Measurements from ENCODE around the gene ABHD12B.
"Not testable (repeated sequence)": the region's sequence is repeated elsewhere in the genome, so short reads cannot be mapped to it uniquely, and the experiment has no call there.

The ABHD12B gene

DNA sequence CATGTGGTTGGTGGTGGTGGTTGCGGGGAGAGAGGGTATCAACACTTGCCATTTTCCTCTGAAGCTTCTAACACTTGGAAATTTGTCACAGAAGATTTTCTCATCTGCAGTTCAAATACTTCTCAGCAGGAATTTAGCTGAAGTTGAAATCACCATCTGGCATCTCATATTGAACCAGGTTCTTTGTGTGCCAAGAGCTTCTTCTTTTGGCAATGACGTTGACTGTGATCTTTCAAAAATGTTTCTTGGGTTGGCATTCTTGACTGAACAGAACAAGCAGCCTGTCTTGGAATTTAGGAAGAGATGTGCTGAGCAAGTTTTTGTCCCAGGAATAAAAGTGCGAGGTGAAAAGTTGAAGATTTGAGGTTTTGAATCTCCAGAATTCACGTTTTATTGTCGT is 32.2 kb upstream of the ABHD12B start:
- no peak for DNase-seq

DNA sequence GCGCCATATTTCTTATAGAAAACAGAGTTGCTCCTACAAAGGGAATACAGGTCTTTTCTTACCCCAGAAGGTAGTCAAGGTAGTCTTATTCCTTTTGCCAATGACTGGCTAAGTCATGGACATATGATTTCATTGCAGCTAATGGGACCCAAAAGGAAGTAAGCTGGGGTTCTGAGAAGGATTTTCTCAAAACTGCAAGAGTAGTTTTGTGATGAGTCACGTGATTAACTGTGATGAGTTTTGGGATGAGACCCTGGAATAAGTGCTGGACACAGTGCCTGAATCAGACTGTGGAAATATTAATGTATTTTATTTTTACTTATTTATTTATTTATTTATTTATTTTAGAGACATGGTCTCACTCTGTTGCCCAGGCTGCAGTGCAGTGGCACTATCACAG is 27.5 kb upstream of the ABHD12B start:
- no peak for DNase-seq

GRCh38 chr14:50845166-50845565 is 26.7 kb upstream of the ABHD12B start:
- DNase-seq: no peak

- DNase-seq: no peak
Measured at GRCh38 chr14:50846226-50846880, 25.5 kb upstream of the ABHD12B start.

DNA sequence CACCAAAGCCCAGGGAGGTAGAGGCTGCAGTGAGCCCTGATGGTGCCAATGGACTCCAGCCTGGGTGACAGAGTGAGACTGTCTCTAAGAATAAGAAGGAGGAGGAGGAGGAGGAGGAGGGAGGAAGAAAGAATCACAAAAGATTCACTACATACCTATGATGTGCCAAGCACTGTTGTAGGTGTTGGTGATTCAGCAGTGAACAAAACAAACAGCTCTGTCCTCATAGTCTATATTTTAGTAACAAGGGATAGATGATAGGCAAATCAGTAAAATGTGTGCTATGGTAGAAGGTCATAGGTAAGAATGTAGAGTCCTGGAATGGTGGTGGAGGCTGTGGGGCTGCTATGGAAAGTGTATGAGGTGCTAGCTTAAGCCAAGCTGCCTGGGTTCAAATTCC is 18.0 kb upstream of the ABHD12B start:
- no peak for DNase-seq

- no peak for DNase-seq
Measured at GRCh38 chr14:50854521-50854920, 17.3 kb upstream of the ABHD12B start.

GRCh38 chr14:50855558-50855957 is 16.3 kb upstream of the ABHD12B start:
- no peak for DNase-seq

DNA sequence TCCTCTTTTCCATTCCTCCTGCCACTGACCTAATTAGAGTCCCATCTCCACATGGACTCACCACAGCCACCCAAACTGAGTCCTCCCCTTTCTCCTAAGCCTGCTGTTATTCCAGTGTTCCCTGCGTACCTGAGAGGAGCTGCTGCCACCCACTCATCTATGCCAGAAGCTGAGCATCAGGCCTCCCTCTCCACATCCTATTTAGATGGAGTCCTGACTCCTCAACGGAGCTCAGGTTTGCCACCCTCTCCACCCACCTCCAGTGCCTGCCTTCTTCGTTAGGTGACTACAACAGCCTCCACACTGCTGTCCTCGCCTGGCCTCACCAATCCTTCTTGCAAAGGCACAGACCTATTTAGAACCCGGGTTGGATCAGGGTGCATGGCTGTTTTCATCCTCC is 15.2 kb upstream of the ABHD12B start:
- no peak for DNase-seq

DNA sequence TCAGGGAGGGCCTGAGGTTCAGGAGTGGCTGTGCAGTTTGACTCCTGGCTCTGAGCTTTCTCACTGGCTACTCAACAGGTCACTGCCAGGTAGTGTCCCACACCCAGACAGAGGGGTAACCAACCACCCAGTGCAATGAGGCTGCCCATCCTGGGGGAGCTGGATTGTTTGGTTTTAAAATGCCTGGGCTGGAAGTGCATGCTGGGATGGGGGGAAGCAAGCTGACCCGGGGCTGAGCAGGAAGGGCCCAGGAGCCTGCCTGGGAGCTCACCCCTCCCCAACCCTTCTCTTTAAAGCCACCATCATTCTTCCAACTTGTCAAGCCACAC is 12.6 kb upstream of the ABHD12B start:
- no peak for DNase-seq

DNA sequence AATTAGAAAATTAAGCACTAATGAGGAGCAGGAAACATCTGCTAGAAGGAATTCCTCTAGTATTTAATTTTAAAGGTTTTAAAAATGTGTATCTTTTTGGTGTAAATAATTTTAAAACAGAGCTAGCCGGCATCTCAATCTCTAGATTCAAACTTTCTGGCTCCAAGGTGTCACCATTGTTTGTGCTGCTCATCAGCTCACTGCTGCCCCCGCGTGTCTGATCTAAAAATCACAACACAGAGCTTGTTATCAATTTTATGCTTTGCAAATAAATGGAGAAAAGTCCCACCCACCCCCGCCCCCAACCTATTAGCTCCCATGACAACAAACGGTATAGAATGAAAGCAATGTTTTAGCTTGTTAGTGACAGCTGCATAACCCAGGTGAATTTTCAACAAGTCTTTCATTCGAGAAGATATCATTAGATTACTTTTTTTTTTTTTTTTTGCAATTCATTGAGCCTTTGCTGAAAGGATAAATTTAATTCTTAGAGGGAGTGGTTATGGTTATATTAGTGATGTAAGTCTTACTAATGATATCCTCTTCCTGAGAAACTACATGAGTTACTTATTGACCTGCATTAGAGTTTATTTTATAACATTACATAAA is 11.3 kb upstream of the ABHD12B start:
- DNase-seq: peak; percentile 85

GRCh38 chr14:50862036-50862570 is 9.8 kb upstream of the ABHD12B start:
- no peak for DNase-seq

- DNase-seq: no peak
Measured at GRCh38 chr14:50864237-50864636, 7.6 kb upstream of the ABHD12B start.

DNA sequence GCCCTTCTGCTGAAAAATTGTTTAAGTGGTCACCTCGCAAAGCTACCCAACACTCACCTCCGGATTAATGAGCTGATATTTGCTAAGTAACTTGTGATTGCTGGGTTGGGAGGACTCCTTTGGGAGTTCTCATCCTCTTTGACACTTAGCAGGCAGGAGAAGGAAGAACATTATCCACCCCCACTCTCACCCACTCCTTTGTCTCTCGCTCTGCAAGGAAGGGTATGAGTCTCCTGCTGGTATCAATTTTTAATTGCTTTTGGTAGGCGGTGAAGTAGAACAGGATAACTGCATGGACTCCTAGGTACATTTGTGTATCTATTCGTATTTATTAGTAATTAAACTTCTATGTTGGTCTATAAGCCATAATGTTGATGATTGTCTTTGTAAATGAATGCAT is 6.9 kb upstream of the ABHD12B start:
- no peak for DNase-seq

- no peak for DNase-seq
Measured at GRCh38 chr14:50865391-50866076, 6.3 kb upstream of the ABHD12B start.

- no peak for DNase-seq
Measured at GRCh38 chr14:50871228-50871627, 625 bp upstream of the ABHD12B start.

DNA sequence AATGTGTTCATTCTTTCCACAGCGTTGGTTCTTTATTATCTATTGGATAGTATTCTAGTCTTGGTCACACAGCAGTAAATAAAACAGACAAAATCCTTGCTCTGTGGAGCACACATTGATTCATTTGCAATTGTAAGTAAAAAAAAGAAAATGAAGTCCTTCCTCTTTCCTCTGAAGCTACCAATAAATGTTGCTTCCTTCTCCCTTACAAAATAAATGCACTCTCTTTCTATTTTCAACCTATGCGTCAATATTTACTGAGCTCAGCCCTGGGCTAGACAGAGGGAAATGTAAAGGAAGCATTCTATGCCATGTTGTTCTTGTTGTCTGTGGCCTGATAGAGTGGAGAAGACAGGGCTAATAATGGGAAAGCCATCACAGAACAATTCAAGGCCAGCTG is 2.9 kb downstream of the ABHD12B start:
- DNase-seq: no peak

DNA sequence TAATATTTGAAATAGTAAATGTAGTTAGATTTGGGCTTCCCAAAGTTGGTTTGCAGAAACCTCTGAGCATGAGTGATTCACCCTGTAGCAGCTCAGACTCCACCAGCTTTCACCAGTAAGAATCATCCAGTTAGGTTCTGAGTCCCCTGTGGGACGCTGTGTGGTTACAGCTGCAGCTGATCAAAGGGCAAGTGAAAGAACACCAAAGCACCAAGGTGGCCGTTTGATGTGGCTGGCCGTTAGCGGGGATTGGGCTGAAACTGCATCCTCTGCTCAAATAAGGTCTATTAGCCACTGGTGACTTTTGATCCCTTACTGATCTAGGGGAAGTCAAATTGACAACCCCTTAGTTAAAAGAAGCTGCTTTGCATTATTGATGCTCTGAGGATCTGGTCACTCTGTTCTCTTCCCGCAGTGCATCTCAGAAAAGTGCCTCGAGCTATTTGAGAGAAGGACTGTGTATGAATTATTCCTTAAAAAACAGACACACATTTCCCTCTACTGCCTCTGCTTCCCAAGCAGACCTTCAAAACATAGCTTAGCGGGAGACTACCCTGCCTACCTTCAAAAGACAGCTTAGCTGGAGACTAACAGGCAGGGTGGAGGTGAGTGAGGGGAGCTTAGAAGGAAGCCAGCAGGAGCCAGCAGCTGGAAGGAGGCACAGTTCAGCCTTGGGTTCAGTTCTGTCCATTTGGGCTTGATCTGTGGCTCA is 3.7 kb downstream of the ABHD12B start:
- no peak for DNase-seq

GRCh38 chr14:50882932-50883826 is 11.3 kb downstream of the ABHD12B start:
- DNase-seq: no peak

DNA sequence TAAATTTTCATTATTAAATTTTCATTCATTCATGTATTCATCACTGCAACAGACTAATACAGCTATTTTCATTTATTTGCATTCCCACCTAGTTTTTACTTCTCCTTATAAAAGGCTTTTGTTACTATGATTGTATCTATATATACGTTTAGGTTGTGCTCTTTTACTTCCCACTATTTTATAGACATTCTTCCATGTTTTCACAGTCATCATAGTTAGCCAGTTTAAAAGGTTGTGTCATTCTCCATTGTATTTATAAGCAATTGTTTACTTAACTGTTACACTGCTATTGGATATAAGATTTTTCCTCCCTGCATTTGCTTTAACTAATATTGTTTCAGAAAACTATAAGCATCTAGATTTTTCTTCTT is 12.0 kb downstream of the ABHD12B start:
- no peak for DNase-seq

DNA sequence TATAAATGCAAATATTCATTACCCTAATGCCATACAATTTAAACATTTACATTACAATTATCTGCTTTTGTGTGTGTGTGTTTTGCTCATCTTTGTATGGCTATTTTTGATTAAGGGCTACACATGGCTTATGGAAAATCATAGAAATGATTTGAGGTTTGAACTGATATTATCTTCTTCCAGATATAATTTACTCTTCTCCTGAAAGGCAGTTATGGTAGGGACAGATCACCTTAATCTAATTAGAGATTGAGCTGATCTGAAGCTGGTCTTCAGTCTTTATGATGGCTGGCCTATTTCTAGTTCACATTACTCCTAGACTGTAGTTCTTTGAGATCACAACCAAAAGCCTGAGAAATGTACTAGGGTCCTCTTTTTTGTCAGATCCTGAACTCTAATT is 15.6 kb downstream of the ABHD12B start:
- no peak for DNase-seq

DNA sequence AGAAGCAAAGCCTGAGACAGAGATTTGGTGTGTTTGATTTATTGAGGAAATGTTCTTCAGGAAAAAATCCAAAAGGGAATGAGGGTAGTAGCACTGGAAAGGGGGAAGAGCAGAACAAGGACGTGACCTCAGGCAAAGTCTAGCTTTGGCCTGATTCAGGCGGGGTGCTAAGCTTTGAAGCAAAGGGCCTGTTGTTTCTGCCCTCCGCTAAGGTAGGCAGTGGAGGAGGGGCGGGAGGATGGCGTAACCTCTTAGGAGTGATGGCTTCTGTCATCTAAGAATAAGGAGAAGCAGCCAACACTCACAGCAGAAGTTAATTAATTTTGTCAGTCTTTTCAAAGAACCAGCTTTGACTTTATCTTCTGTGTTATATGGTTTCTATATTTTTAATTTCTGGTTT is 20.4 kb downstream of the ABHD12B start:
- DNase-seq: no peak

- DNase-seq: not testable (repeated sequence)
Measured at GRCh38 chr14:50896421-50896820, 24.6 kb downstream of the ABHD12B start.

- not testable (repeated sequence) for DNase-seq
Measured at GRCh38 chr14:50897005-50897404, 25.2 kb downstream of the ABHD12B start.

Measured in NCI-H2029 treated with DMSO at 0.1 percent for 48 hours (cell line).